ENCODE measurements around the gene PDPK1.
"Not testable (repeated sequence)": the region's sequence is repeated elsewhere in the genome, so short reads cannot be mapped to it uniquely, and the experiment has no call there.

GRCh38 chr16:2631203-2631602 is 93.4 kb downstream of the PDPK1 start:
- TF ChIP-seq EZH2 (IDR thresholded peaks at IDR 0.05; ENCODE audit: low read length, missing control alignments); CTCF (conservative IDR thresholded peaks at IDR 0.05 in 1 of 2, IDR thresholded peaks at IDR 0.05 in 1 of 2; ENCODE audit: low read depth in 1 of 2, low read length in 2 of 2): not testable (repeated sequence)
